WI38 (cell line): ENCODE measurements around the gene SMC1B.

ENCODE experiments used
- H3K4me3 ChIP-seq: 2 replicates; pipeline ENCODE4 v1.5.1; 2011; ENCODE audit warnings: low read depth, mild to moderate bottlenecking, control low read depth, low read length
- TF ChIP-seq, protein P1 (sequence below): IDR thresholded peaks from 2 replicates; pipeline ENCODE4 v1.5.1; 2012; ENCODE audit warnings: low read depth, mild to moderate bottlenecking, control low read depth, low read length

Gene SMC1B

GRCh38 chr22:45324311-45324711 lies 89.1 kb downstream of the SMC1B start:
- no peak overlapping the region for H3K4me3 ChIP-seq
- TF ChIP-seq, protein P1, sequence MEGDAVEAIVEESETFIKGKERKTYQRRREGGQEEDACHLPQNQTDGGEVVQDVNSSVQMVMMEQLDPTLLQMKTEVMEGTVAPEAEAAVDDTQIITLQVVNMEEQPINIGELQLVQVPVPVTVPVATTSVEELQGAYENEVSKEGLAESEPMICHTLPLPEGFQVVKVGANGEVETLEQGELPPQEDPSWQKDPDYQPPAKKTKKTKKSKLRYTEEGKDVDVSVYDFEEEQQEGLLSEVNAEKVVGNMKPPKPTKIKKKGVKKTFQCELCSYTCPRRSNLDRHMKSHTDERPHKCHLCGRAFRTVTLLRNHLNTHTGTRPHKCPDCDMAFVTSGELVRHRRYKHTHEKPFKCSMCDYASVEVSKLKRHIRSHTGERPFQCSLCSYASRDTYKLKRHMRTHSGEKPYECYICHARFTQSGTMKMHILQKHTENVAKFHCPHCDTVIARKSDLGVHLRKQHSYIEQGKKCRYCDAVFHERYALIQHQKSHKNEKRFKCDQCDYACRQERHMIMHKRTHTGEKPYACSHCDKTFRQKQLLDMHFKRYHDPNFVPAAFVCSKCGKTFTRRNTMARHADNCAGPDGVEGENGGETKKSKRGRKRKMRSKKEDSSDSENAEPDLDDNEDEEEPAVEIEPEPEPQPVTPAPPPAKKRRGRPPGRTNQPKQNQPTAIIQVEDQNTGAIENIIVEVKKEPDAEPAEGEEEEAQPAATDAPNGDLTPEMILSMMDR = no peak

- no peak overlapping the region for H3K4me3 ChIP-seq
- TF ChIP-seq, protein P1 = no peak
Measured at GRCh38 chr22:45323695-45324094, 89.7 kb downstream of the SMC1B start.

DNA sequence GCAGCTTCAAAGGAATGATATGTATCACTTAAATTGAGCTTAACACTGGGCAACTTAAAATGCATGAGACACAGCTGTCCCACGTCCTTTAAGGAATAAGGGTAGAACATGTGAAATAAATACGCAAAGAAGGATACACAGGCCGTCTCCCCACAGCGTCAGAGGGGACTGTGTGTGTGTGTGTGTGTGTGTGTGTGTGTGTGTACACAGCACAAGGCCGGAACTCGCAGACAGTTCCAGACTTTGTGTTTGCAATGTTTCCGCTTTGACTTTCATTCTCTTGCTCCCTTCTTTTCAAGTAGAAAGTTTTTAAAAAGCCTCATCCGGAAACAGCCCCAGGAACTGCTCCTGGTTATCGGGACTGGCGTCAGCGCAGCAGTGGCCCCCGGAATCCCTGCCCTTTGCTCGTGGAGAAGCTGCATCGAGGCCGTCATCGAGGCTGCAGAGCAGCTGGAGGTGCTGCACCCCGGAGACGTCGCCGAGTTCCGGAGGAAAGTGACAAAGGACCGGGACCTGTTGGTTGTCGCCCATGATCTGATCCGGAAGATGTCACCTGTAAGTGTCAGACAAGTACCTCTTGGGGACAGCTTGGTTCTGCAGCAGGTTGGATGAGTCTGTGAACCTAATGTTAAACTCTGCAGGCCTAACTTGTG lies 90.4 kb downstream of the SMC1B start:
- TF ChIP-seq, protein P1 = no peak
- H3K4me3 ChIP-seq = no peak overlapping the region

DNA sequence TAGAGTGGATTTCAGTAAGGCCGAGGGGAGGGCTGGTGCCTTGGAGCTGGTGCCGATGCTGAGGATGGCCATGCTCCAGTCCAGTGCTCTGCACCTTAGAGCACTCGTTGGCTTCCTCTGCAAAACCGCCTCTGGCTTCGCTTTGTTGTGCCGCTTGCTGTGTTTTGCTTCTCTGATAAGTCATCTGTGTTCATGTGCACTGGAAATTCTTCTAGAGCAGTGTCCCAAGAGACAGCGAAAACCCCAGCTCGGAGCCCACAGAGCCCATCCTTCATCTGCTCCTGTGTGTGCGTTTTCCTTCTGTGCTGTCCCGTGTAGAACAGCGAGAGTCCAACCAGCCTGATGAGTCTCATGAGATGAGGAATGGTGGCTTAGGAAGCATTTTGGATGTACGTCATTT lies 91.6 kb downstream of the SMC1B start:
- no peak overlapping the region for H3K4me3 ChIP-seq
- TF ChIP-seq, protein P1 = no peak

DNA sequence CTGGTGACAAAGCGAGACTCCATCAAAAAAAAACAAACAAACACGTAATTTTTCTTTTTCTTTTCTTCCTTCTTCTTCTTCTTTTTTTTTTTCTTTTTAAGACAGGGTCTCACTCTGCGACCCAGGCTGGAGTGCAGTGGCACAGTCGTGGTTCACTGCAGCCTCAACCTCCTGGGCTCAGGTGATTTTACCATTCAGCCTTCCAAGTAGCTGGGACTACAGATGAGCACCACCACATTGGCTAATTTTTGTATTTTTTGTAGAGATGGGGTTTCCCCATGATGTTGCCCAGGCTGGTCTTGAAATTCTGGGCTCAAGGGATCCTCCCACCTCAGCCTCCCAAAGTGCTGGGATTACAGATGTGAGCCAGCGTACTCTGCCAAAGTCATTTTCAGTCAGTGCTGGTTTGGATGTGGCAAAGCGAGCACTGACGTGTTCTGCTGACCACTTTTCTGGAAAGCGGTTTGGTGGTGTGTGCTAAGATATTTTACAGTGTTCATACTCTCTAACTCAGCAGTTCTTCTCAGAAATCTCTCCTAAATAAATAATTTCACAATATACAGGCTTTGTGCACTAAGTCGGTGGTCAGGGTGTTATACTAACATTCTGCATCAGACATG lies 92.9 kb downstream of the SMC1B start:
- TF ChIP-seq, protein P1 = no peak
- H3K4me3 ChIP-seq = no peak overlapping the region

DNA sequence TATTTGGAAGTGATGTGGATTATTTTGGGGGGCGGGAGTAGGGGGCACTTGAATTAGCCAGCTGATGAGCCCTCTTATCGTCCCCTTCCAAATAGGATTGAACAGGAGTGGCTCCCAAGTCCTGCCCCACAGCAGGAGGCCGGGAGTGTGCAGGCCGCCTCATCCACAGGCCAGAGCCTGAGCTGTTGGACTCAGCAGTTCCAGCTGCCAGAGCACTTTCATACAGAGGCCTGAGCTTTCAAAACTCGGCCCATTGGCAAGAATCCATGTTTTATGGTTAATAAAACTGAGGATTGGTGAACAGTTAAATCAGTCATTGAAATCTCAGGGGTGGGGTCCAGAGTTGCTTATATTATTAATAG lies 94.1 kb downstream of the SMC1B start:
- no peak overlapping the region for H3K4me3 ChIP-seq
- TF ChIP-seq, protein P1 = no peak

GRCh38 chr22:45318558-45319323 lies 94.7 kb downstream of the SMC1B start:
- H3K4me3 ChIP-seq = peak overlapping the region; percentile 40
- TF ChIP-seq, protein P1 = no peak
